H9 (cell line): ENCODE results near the gene CP. TPM values are rescaled to one million over a fixed set of nuclear protein-coding genes. Genes with fewer than 3 reads are reported as not detected.

ENCODE experiments used
- DNase-seq: peaks from one replicate; pipeline ENCODE4 v3.0.0-alpha.2; 2017
- H2AFZ ChIP-seq: one replicate; pipeline ENCODE4 v1.6.1; 2013; ENCODE audit warnings: mild to moderate bottlenecking, low read length, control low read depth, moderate library complexity
- H2AK5ac ChIP-seq: 2 replicates; pipeline ENCODE4 v1.6.1; 2013; ENCODE audit warnings: low read length, control low read depth, mixed read lengths; ENCODE audit not compliant: insufficient read length
- H2BK120ac ChIP-seq: one replicate; pipeline ENCODE4 v1.6.1; 2013; ENCODE audit warnings: low read depth, mild to moderate bottlenecking, low read length, control low read depth, inconsistent platforms; ENCODE audit not compliant: poor library complexity, severe bottlenecking
- H2BK12ac ChIP-seq: 2 replicates; pipeline ENCODE4 v1.6.1; 2013; ENCODE audit warnings: low read length, control low read depth, mixed read lengths, low read depth; ENCODE audit not compliant: insufficient read length
- H2BK15ac ChIP-seq: 2 replicates; pipeline ENCODE4 v1.6.1; 2013; ENCODE audit warnings: low read depth, low read length, control low read depth
- H2BK20ac ChIP-seq: one replicate; pipeline ENCODE4 v1.6.1; 2013; ENCODE audit warnings: low read depth, mild to moderate bottlenecking, low read length, control low read depth, inconsistent platforms; ENCODE audit not compliant: poor library complexity, severe bottlenecking
- H2BK5ac ChIP-seq: 2 replicates; pipeline ENCODE4 v1.6.1; 2013; ENCODE audit warnings: low read length, control low read depth, mixed read lengths; ENCODE audit not compliant: insufficient read length
- H3K14ac ChIP-seq: 2 replicates; pipeline ENCODE4 v1.6.1; 2013; ENCODE audit warnings: low read length, control low read depth; ENCODE audit not compliant: insufficient read depth
- H3K18ac ChIP-seq: 2 replicates; pipeline ENCODE4 v1.6.1; 2013; ENCODE audit warnings: low read depth, mild to moderate bottlenecking, mixed read lengths, low read length, control low read depth; ENCODE audit not compliant: insufficient read length
- H3K23ac ChIP-seq: 2 replicates; pipeline ENCODE4 v1.6.1; 2013; ENCODE audit warnings: low read length, control low read depth, mixed read lengths, low read depth; ENCODE audit not compliant: insufficient read length
- H3K23me2 ChIP-seq: 2 replicates; pipeline ENCODE4 v1.6.1; 2013; ENCODE audit warnings: low read depth, mild to moderate bottlenecking, mixed read lengths, low read length, control low read depth; ENCODE audit not compliant: insufficient read length, poor library complexity, severe bottlenecking
- H3K27ac ChIP-seq: 2 replicates; pipeline ENCODE4 v1.5.1; 2013; ENCODE audit warnings: low read length, control low read depth, mixed read lengths, low read depth; ENCODE audit not compliant: insufficient read length
- H3K27me3 ChIP-seq: 2 replicates; pipeline ENCODE4 v1.6.1; 2013; ENCODE audit warnings: low read length, control low read depth, inconsistent platforms; ENCODE audit not compliant: insufficient read depth
- H3K4ac ChIP-seq: 2 replicates; pipeline ENCODE4 v1.6.1; 2013; ENCODE audit warnings: low read depth, mild to moderate bottlenecking, control low read depth, inconsistent platforms, low read length, moderate library complexity
- H3K4me1 ChIP-seq: 2 replicates; pipeline ENCODE4 v1.6.1; 2013; ENCODE audit warnings: low read length, control low read depth, inconsistent platforms; ENCODE audit not compliant: insufficient read depth
- H3K4me2 ChIP-seq: 2 replicates; pipeline ENCODE4 v1.6.1; 2013; ENCODE audit warnings: low read length, control low read depth, mixed read lengths; ENCODE audit not compliant: insufficient read length, insufficient read depth
- H3K56ac ChIP-seq: 2 replicates; pipeline ENCODE4 v1.6.1; 2013; ENCODE audit warnings: low read depth, mild to moderate bottlenecking, mixed read lengths, low read length, control low read depth; ENCODE audit not compliant: insufficient read length
- H3K79me1 ChIP-seq: 2 replicates; pipeline ENCODE4 v1.6.1; 2013; ENCODE audit warnings: low read depth, mild to moderate bottlenecking, moderate library complexity, low read length, control low read depth, inconsistent platforms; ENCODE audit not compliant: insufficient read depth, poor library complexity, severe bottlenecking
- H3K79me2 ChIP-seq: 2 replicates; pipeline ENCODE4 v1.6.1; 2013; ENCODE audit warnings: low read length, control low read depth, inconsistent platforms; ENCODE audit not compliant: insufficient read depth
- H3K9ac ChIP-seq: 2 replicates; pipeline ENCODE4 v1.6.1; 2013; ENCODE audit warnings: low read length, control low read depth, mixed read lengths; ENCODE audit not compliant: insufficient read length; ENCODE audit errors: extremely low read depth
- H3K9me3 ChIP-seq: one replicate; pipeline ENCODE4 v1.6.1; 2013; ENCODE audit warnings: low read depth, low read length, inconsistent platforms; ENCODE audit not compliant: control insufficient read depth
- H3T11ph ChIP-seq: one replicate; pipeline ENCODE4 v1.6.1; 2013; ENCODE audit warnings: mild to moderate bottlenecking, low read length, control low read depth, inconsistent platforms
- H4K20me1 ChIP-seq: one replicate; pipeline ENCODE4 v1.6.1; 2013; ENCODE audit not compliant: control insufficient read depth, insufficient read length, insufficient read depth
- H4K5ac ChIP-seq: 2 replicates; pipeline ENCODE4 v1.6.1; 2013; ENCODE audit warnings: low read depth, mild to moderate bottlenecking, mixed read lengths, low read length, control low read depth; ENCODE audit not compliant: insufficient read length
- H4K8ac ChIP-seq: replicated peaks from 2 replicates; pipeline ENCODE4 v1.6.1; 2013; ENCODE audit warnings: low read length, control low read depth, mixed read lengths, low read depth; ENCODE audit not compliant: insufficient read length
- H4K91ac ChIP-seq: 2 replicates; pipeline ENCODE4 v1.6.1; 2013; ENCODE audit warnings: low read depth, mild to moderate bottlenecking, moderate library complexity, mixed read lengths, low read length, control low read depth; ENCODE audit not compliant: insufficient read length
- H3K27ac Mint-ChIP-seq, 3 experiments: 2 replicates in 2 of 3; 3 replicates in 1 of 3; pipeline ENCODE4 v1.8.0; 2020 to 2021; ENCODE audit warnings: mixed read lengths in 3 of 3, mild to moderate bottlenecking in 1 of 3, moderate library complexity in 1 of 3
- H3K27me3 Mint-ChIP-seq: 2 replicates; pipeline ENCODE4 v1.8.0; 2021; ENCODE audit warnings: low read depth, mild to moderate bottlenecking, moderate library complexity, mixed read lengths
- H3K36me3 Mint-ChIP-seq, 3 experiments: 2 replicates in 2 of 3; 3 replicates in 1 of 3; pipeline ENCODE4 v1.8.0; 2020 to 2021; ENCODE audit warnings: low read depth in 3 of 3, mixed read lengths in 3 of 3; ENCODE audit not compliant: insufficient read depth in 1 of 3
- H3K4me1 Mint-ChIP-seq, 2 experiments: 2 replicates each; pipeline ENCODE4 v1.8.0; 2020; ENCODE audit warnings: mixed read lengths in 2 of 2
- H3K4me3 Mint-ChIP-seq, 2 experiments: 2 replicates in 1 of 2; 3 replicates in 1 of 2; pipeline ENCODE4 v1.8.0; 2020 to 2021; ENCODE audit warnings: mild to moderate bottlenecking in 2 of 2, mixed read lengths in 2 of 2, moderate library complexity in 1 of 2
- H3K9me3 Mint-ChIP-seq, 2 experiments: 2 replicates in 1 of 2; 3 replicates in 1 of 2; pipeline ENCODE4 v1.8.0; 2020; ENCODE audit warnings: mild to moderate bottlenecking in 2 of 2, mixed read lengths in 2 of 2, moderate library complexity in 1 of 2
- CTCF ChIP-seq: fragments of 200-600 bp; sonication (generic); conservative IDR thresholded peaks from 3 replicates; pipeline ENCODE4 v1.8.0; 2021; ENCODE audit warnings: antibody characterized with exemption, mild to moderate bottlenecking
- WGBS: extraction: QIAGEN DNeasy Blood & Tissue Kit; methylation state at CpG from one replicate; pipeline ENCODE4 v1.1.7; 2013; ENCODE audit warnings: missing lambda C conversion rate, low lambda C conversion rate, mixed read lengths; ENCODE audit not compliant: insufficient read length; ENCODE audit errors: extremely low coverage; 5-methylcytosine and 5-hydroxymethylcytosine counted together
- total RNA-seq: library from RNA; stranded (reverse); gene quantifications from 2 replicates; pipeline ENCODE4 v1.2.1, GENCODE V29; 2021

The CP gene
- total RNA-seq, 1 experiment from 2014 or later: 1.1 TPM

DNA sequence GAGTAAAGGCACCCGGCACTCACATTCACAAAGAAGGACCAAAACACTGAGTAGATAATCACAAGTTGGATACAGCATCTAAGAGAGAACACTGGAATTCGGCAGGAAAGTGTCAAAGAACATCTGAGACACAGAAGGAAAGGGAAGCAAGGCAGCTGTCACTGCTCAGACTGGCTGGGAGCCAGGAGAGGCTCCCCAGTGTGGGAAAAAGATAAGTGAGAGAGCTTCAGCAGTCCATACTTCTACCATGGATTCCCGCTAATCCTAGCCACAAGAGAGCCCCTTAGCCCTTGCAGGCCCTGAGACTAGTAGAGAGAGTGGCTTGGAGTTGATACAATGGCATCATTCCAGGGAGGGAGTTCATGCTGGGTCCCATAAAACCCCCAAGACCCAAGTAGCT is 36.7 kb upstream of the CP start:
- no peak for TF ChIP-seq CTCF
- no peak overlapping the region for H3K14ac ChIP-seq
- no peak overlapping the region for H3K9ac ChIP-seq
- H3K4me1 Mint-ChIP-seq: peaks cover 15 to 21% of the 10 kb centered on the region in 2 experiments
- H3K27me3 ChIP-seq: no peaks in the 10 kb centered on the region
- no peaks in the 10 kb centered on the region for H4K20me1 ChIP-seq
- H3K27me3 Mint-ChIP-seq: no peaks in the 10 kb centered on the region; the same call in 1 of the 2 replicates
- H3K23me2 ChIP-seq: no peaks in the 10 kb centered on the region
- H3T11ph ChIP-seq: no peak overlapping the region
- no peak overlapping the region for H3K27ac ChIP-seq
- no peak overlapping the region for H2AFZ ChIP-seq
- WGBS: no CpG with 5 or more reads among the region's 3 CpGs
- no peaks in the 10 kb centered on the region for H3K79me1 ChIP-seq
- no peak overlapping the region for H3K4me2 ChIP-seq
- no peak overlapping the region; a peak in 1 of 7 replicates for H3K27ac Mint-ChIP-seq
- DNase-seq: no peak
- H2BK15ac ChIP-seq: no peak overlapping the region
- H4K8ac ChIP-seq: no peak overlapping the region
- H2BK120ac ChIP-seq: no peak overlapping the region
- no peak overlapping the region for H2BK5ac ChIP-seq
- no peaks in the 10 kb centered on the region for H3K79me2 ChIP-seq
- H3K9me3 ChIP-seq: no peaks in the 10 kb centered on the region
- H3K4me3 Mint-ChIP-seq: no peak overlapping the region
- H3K4me1 ChIP-seq: peaks cover 2% of the 10 kb centered on the region; the same call in 1 of the 2 replicates
- H4K5ac ChIP-seq: no peak overlapping the region
- no peak overlapping the region for H3K23ac ChIP-seq
- no peaks in the 10 kb centered on the region; a peak in 2 of 5 replicates for H3K9me3 Mint-ChIP-seq
- no peak overlapping the region for H3K56ac ChIP-seq
- H2BK20ac ChIP-seq: no peak overlapping the region
- no peak overlapping the region for H2BK12ac ChIP-seq
- H3K36me3 Mint-ChIP-seq: peaks cover 0 to 2% (median 0%) of the 10 kb centered on the region in 3 experiments; a peak in 2 of 7 replicates
- H2AK5ac ChIP-seq: no peak overlapping the region
- no peak overlapping the region for H3K18ac ChIP-seq
- no peak overlapping the region for H4K91ac ChIP-seq
- no peak overlapping the region for H3K4ac ChIP-seq
